Putamen (tissue), 1 donor: ENCODE measurements around the gene BCAS1.

Source experiments
- DNase-seq: peaks from one replicate; pipeline ENCODE4 v3.0.0-alpha.2; 2016; ENCODE audit warnings: low spot score

The BCAS1 gene

GRCh38 chr20:53961527-53961926 lies 108.9 kb downstream of the BCAS1 start:
- DNase-seq = no peak

- DNase-seq = no peak
Measured at GRCh38 chr20:53960579-53961272, 109.7 kb downstream of the BCAS1 start.

GRCh38 chr20:53959911-53960578 lies 110.3 kb downstream of the BCAS1 start:
- no peak for DNase-seq

- DNase-seq = no peak
Measured at GRCh38 chr20:53958260-53958659, 112.1 kb downstream of the BCAS1 start.

GRCh38 chr20:53957451-53958172 lies 112.8 kb downstream of the BCAS1 start:
- DNase-seq = no peak

- no peak for DNase-seq
Measured at GRCh38 chr20:53956013-53956715, 114.2 kb downstream of the BCAS1 start.

GRCh38 chr20:53954723-53955658 lies 115.4 kb downstream of the BCAS1 start:
- no peak for DNase-seq

GRCh38 chr20:53952528-53953096 lies 117.8 kb downstream of the BCAS1 start:
- no peak for DNase-seq

GRCh38 chr20:53950578-53950977 lies 119.8 kb downstream of the BCAS1 start:
- DNase-seq = no peak

- DNase-seq = no peak
Measured at GRCh38 chr20:53950031-53950430, 120.4 kb downstream of the BCAS1 start.

- DNase-seq = no peak
Measured at GRCh38 chr20:53949319-53949839, 121.0 kb downstream of the BCAS1 start.

- no peak for DNase-seq
Measured at GRCh38 chr20:53948383-53949318, 121.7 kb downstream of the BCAS1 start.

GRCh38 chr20:53947501-53948195 lies 122.7 kb downstream of the BCAS1 start:
- DNase-seq = no peak

- no peak for DNase-seq
Measured at GRCh38 chr20:53946106-53946505, 124.3 kb downstream of the BCAS1 start.

GRCh38 chr20:53945478-53945877 lies 124.9 kb downstream of the BCAS1 start:
- DNase-seq = no peak

- DNase-seq = no peak
Measured at GRCh38 chr20:53944796-53945195, 125.6 kb downstream of the BCAS1 start.

GRCh38 chr20:53943522-53944291 lies 126.7 kb downstream of the BCAS1 start:
- no peak for DNase-seq

GRCh38 chr20:53942973-53943372 lies 127.4 kb downstream of the BCAS1 start:
- DNase-seq = no peak
